B cell (primary cell): ENCODE results near the gene BAMBI. TPM values are rescaled to one million over a fixed set of nuclear protein-coding genes. Genes with fewer than 3 reads are reported as not detected.

ENCODE experiments used
- ATAC-seq: fragments of 200-7000 bp; cut with Tn5 transposase; one replicate; pipeline ENCODE4 v1.10.0; 2021; ENCODE audit warnings: low read depth, mild to moderate bottlenecking, moderate number of reproducible peaks, moderate library complexity
- CTCF ChIA-PET: fragments of 350-600 bp; sonication (Branson Sonifier 250); formaldehyde crosslinking; loops from one replicate; lab custom pipeline; 2021; ENCODE audit warnings: antibody characterized with exemption, inconsistent platforms; lab: Charles Lee
- POLR2A ChIA-PET: fragments of 350-600 bp; sonication (Branson Sonifier 250); formaldehyde crosslinking; loops from one replicate; lab custom pipeline; 2021; ENCODE audit warnings: antibody characterized with exemption; lab: Charles Lee
- DNase-seq: peaks from one replicate; pipeline ENCODE4 v3.0.0; 2013
- H2AFZ ChIP-seq: 2 replicates; pipeline ENCODE4 v1.6.1; 2012; ENCODE audit warnings: mild to moderate bottlenecking, low read depth, low read length; ENCODE audit not compliant: insufficient read depth, poor library complexity, severe bottlenecking
- H3K27ac ChIP-seq, 2 donors: 1 replicate in 1 of 2; 2 replicates in 1 of 2; pipeline ENCODE4 v1.5.1; 2012 to 2013; ENCODE audit warnings: low read length in 2 of 2, mild to moderate bottlenecking in 2 of 2, moderate library complexity in 1 of 2
- H3K27me3 ChIP-seq, 4 experiments: fragments of 200-600 bp in 1 of 4; sonication (generic) in 1 of 4; replicated peaks in 1 of 4; 1 replicate in 2 of 4; 2 replicates in 2 of 4; pipeline versions ENCODE4 v1.6.1 to v1.7.0; 2013 to 2016; ENCODE audit warnings: low read length in 3 of 4, mild to moderate bottlenecking in 2 of 4, mixed read lengths in 1 of 4, moderate library complexity in 1 of 4; ENCODE audit not compliant: insufficient read depth in 4 of 4, control insufficient read depth in 3 of 4; ENCODE audit errors: control extremely low read depth in 1 of 4
- H3K36me3 ChIP-seq, 2 experiments: replicated peaks in 1 of 2; 1 replicate in 1 of 2; 2 replicates in 1 of 2; pipeline versions ENCODE4 v1.6.1 to v1.7.1; 2013; ENCODE audit warnings: low read length in 1 of 2; ENCODE audit not compliant: insufficient read depth in 2 of 2, control insufficient read depth in 1 of 2; ENCODE audit errors: control extremely low read depth in 1 of 2, extremely low read depth in 1 of 2
- H3K4me1 ChIP-seq, 2 donors: fragments of 200-600 bp in 1 of 2; sonication (generic) in 1 of 2; 1 replicate in 1 of 2; 2 replicates in 1 of 2; pipeline versions ENCODE4 v1.5.1 to v1.6.1; 2013 to 2017; ENCODE audit warnings: low read length in 2 of 2; ENCODE audit not compliant: control insufficient read depth in 2 of 2, insufficient read depth in 2 of 2
- H3K4me2 ChIP-seq: replicated peaks from 2 replicates; pipeline ENCODE3; 2012; ENCODE audit warnings: mild to moderate bottlenecking, low read depth, low read length; ENCODE audit not compliant: poor library complexity, severe bottlenecking
- H3K4me3 ChIP-seq, 5 experiments: fragments of 200-600 bp in 1 of 5; sonication (generic) in 1 of 5; 1 replicate in 3 of 5; 2 replicates in 2 of 5; pipeline versions ENCODE4 v1.5.1 to v1.7.0; 2011 to 2016; ENCODE audit warnings: low read length in 4 of 5, mild to moderate bottlenecking in 4 of 5, low read depth in 2 of 5, control low read depth in 1 of 5, moderate library complexity in 1 of 5; ENCODE audit not compliant: insufficient read depth in 1 of 5; ENCODE audit errors: control extremely low read depth in 1 of 5, extremely low read depth in 1 of 5
- H3K79me2 ChIP-seq: fragments of 200-600 bp; sonication (generic); one replicate; pipeline ENCODE4 v1.6.0; 2016; ENCODE audit warnings: low read length; ENCODE audit not compliant: control insufficient read depth, insufficient read depth
- H3K9ac ChIP-seq: fragments of 200-600 bp; sonication (generic); 2 replicates; pipeline ENCODE4 v1.6.1; 2017; ENCODE audit warnings: mild to moderate bottlenecking, low read length, moderate library complexity
- H3K9me3 ChIP-seq, 3 donors: one replicate each; pipeline versions ENCODE4 v1.6.1 to v1.7.1; 2013; ENCODE audit warnings: low read length in 2 of 3; ENCODE audit not compliant: control insufficient read depth in 2 of 3, insufficient read depth in 1 of 3; ENCODE audit errors: control extremely low read depth in 1 of 3
- H4K20me1 ChIP-seq: 2 replicates; pipeline ENCODE4 v1.6.0; 2012; ENCODE audit warnings: mild to moderate bottlenecking, low read length; ENCODE audit not compliant: insufficient read depth, control insufficient read depth, poor library complexity, severe bottlenecking
- H3K27ac Mint-ChIP-seq: one replicate; pipeline ENCODE4 v1.8.0; 2021; ENCODE audit warnings: mixed read lengths
- H3K27me3 Mint-ChIP-seq: one replicate; pipeline ENCODE4 v1.8.0; 2021; ENCODE audit warnings: mixed read lengths
- H3K4me1 Mint-ChIP-seq: one replicate; pipeline ENCODE4 v1.8.0; 2021; ENCODE audit warnings: mixed read lengths
- H3K4me3 Mint-ChIP-seq: one replicate; pipeline ENCODE4 v1.8.0; 2021; ENCODE audit warnings: mixed read lengths
- H3K9me3 Mint-ChIP-seq: one replicate; pipeline ENCODE4 v1.8.0; 2022; ENCODE audit warnings: mixed read lengths; ENCODE audit not compliant: insufficient read depth
- CTCF ChIP-seq: fragments of 200-600 bp; IDR thresholded peaks from one replicate; pipeline ENCODE4 v1.8.0; 2022; ENCODE audit warnings: antibody characterized with exemption, mild to moderate bottlenecking
- EZH2 ChIP-seq: IDR thresholded peaks from 2 replicates; pipeline ENCODE4 v1.6.1; 2012; ENCODE audit warnings: borderline replicate concordance, low read depth, mild to moderate bottlenecking, moderate library complexity, low read length; ENCODE audit not compliant: insufficient read depth, poor library complexity, severe bottlenecking
- WGBS: methylation state at CpG from one replicate; pipeline ENCODE4 v1.1.5; 2013; ENCODE audit warnings: missing lambda C conversion rate; ENCODE audit not compliant: insufficient coverage; 5-methylcytosine and 5-hydroxymethylcytosine counted together
- intact Hi-C: fragments of 100-400 bp; cut with micrococcal nuclease; formaldehyde crosslinking; loops from one replicate; pipeline ENCODE4 v1.10.0; 2022
- polyA plus RNA-seq: library from polyadenylated mRNA; depleted of rRNA; stranded (reverse); fragments of >200 nt; gene quantifications from 2 replicates; pipeline ENCODE4 v1.2.3, GENCODE V29; 2012
- total RNA-seq, 2 donors: library from RNA; stranded (reverse); fragments of 120-200 nt in 1 of 2; gene quantifications; 1 replicate in 1 of 2; 2 replicates in 1 of 2; pipeline versions ENCODE4 v1.2.3 to v1.2.4, GENCODE V29; 2013 to 2022

BAMBI gene
- total and polyA plus RNA-seq, 2 donors (not counting 1 experiment from before 2014, with no cell fraction given): 0.84 to 1.9 TPM

GRCh38 chr10:28637346-28637745, 40.0 kb upstream of the BAMBI start:
- Mint-ChIP-seq H3K27me3 (peaks cover 18% of the 10 kb centered on the region), H3K4me3 (no peak overlapping the region), H3K27ac (no peak overlapping the region), H3K9me3 (peaks cover 4% of the 10 kb centered on the region), H3K4me1 (no peaks in the 10 kb centered on the region)
- CTCF ChIA-PET: interaction anchor here (0.6 to 3.3 kb wide), 2 partner anchors 9 to 28 kb away, joined by 3 to 12 read pairs; no protein-coding TSS in a partner anchor
- H3K79me2 ChIP-seq: no peaks in the 10 kb centered on the region
- TF ChIP-seq EZH2: no peak
- TF ChIP-seq CTCF: no peak
- intact Hi-C loops: no loop called here
- H3K4me2 ChIP-seq: no peak overlapping the region
- no peaks in the 10 kb centered on the region for H4K20me1 ChIP-seq
- H3K27me3 ChIP-seq: no peaks in the 10 kb centered on the region
- ATAC-seq (no peak), DNase-seq (no peak)
- 94% methylated on average over 3 of the region's 5 CpGs for whole genome bisulfite sequencing
- H3K27ac ChIP-seq: no peak overlapping the region
- no peak overlapping the region for H3K4me3 ChIP-seq
- H3K4me1 ChIP-seq: no peaks in the 10 kb centered on the region
- H3K9me3 ChIP-seq: peaks cover 0 to 13% (median 0%) of the 10 kb centered on the region in 3 donors
- no peaks in the 10 kb centered on the region for H3K36me3 ChIP-seq
- H2AFZ ChIP-seq: no peak overlapping the region
- POLR2A ChIA-PET: no interaction called here
- H3K9ac ChIP-seq: no peak overlapping the region

GRCh38 chr10:28638392-28638791, 38.9 kb upstream of the BAMBI start:
- Mint-ChIP-seq H3K4me1 (no peaks in the 10 kb centered on the region), H3K27me3 (peaks cover 15% of the 10 kb centered on the region), H3K9me3 (peaks cover 4% of the 10 kb centered on the region), H3K4me3 (no peak overlapping the region), H3K27ac (no peak overlapping the region)
- H3K27ac ChIP-seq: no peak overlapping the region
- no peaks in the 10 kb centered on the region for H3K79me2 ChIP-seq
- DNase-seq: no peak
- no peaks in the 10 kb centered on the region for H3K36me3 ChIP-seq
- POLR2A ChIA-PET: no interaction called here
- CTCF ChIA-PET: interaction anchor here (3.3 kb wide), 1 partner anchor 10 kb away, joined by 12 read pairs; no protein-coding TSS in a partner anchor
- no peaks in the 10 kb centered on the region for H3K4me1 ChIP-seq
- intact Hi-C loops: no loop called here
- no peak overlapping the region for H3K4me2 ChIP-seq
- TF ChIP-seq EZH2 (no peak), CTCF (no peak)
- no peak overlapping the region for H3K9ac ChIP-seq
- no peak overlapping the region for H3K4me3 ChIP-seq
- H2AFZ ChIP-seq: no peak overlapping the region
- peaks cover 0 to 13% (median 0%) of the 10 kb centered on the region in 3 donors for H3K9me3 ChIP-seq
- no peaks in the 10 kb centered on the region for H3K27me3 ChIP-seq
- no peak for ATAC-seq
- H4K20me1 ChIP-seq: no peaks in the 10 kb centered on the region
